ENCODE measurements around the gene ZDHHC24. TPM values are rescaled to one million over a fixed set of nuclear protein-coding genes. Genes with fewer than 3 reads are reported as not detected.

ZDHHC24 gene
- total RNA-seq, 2 experiments from 2014 or later: 17.0 to 18.4 TPM

DNA sequence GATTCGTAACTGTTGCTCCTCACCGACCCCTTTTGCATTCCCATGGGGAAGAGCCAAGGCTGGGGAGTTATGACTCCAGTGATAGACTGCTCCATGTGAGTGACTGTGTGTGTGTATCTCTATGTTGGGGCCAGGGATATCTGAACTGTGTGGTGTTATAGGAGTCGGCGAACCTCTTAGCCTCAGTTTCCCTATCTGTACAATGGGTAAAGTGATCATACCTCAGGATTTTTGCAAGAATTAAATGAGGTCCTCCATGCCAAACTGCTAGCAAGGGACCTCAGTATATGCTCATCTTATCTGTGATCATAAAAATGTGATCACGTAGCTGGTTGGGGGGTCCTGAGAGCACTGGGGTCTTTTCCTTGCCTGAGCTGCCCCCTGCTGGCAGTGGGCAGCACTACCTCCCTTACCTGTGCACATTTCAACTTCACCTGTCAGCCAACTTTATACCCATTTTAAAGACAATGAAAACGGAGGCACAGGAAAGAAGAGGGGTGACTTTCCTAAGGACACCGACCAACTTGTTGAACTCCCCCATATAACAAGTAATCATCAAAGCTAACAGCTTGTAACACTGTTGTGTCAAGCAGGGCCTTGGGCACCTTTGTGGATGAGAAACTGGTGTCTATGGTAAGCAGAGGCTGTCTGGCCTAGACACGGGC, 67.0 kb downstream of the ZDHHC24 start:
- Histone ChIP-seq H3K36me3 (ENCODE audit: insufficient read depth, low read length) (peaks cover 15% of the 10 kb centered on the region), H3K4me1 (ENCODE audit: insufficient read depth, low read length) (peaks cover 29% of the 10 kb centered on the region), H3K4me3 (ENCODE audit: low read length) (peak overlapping the region; percentile 79), H3K27ac (ENCODE audit: low read depth in 1 of 2, low read length in 2 of 2) (peak overlapping the region in 1 of 2 donors; percentile 79), H3K27me3 (ENCODE audit: control insufficient read depth in 1 of 2, insufficient read depth in 2 of 2, low read length in 2 of 2) (no peaks in the 10 kb centered on the region), H3K9me3 (ENCODE audit: control insufficient read depth in 1 of 2, insufficient read depth in 1 of 2, low read length in 2 of 2) (no peaks in the 10 kb centered on the region)
- ATAC-seq (ENCODE audit: poor library complexity) (no peak), DNase-seq (peak in 6 of 14 experiments; percentile 11 to 65 (median 42))
- Mint-ChIP-seq H3K9me3 (no peaks in the 10 kb centered on the region), H3K27me3 (no peaks in the 10 kb centered on the region), H3K27ac (peak overlapping the region; percentile 83), H3K4me3 (peak overlapping the region; percentile 91), H3K36me3 (ENCODE audit: low read depth) (peaks cover 27% of the 10 kb centered on the region), H3K4me1 (ENCODE audit: low read depth) (peaks cover 24% of the 10 kb centered on the region)
- ChIA-PET CTCF (interaction anchor here (0.8 to 2.4 kb wide), 5 partner anchors 10 to 199 kb away, joined by 3 to 13 read pairs (median 12); partner anchors contain the start of genes MRPL11, PELI3 and RBM4B), POLR2A (interaction anchor here (0.7 to 3.7 kb wide), 6 partner anchors 8 to 761 kb away, joined by 3 to 88 read pairs (median 5); partner anchors contain the start of genes BBS1 and PELI3)
- intact Hi-C loops (cut with DNase I, micrococcal nuclease): loop anchor here (1.0 to 2.0 kb wide), 2 partner anchors 40 to 71 kb away; partner anchors contain the start of gene MRPL11 (in 1 of the 2)
- TF ChIP-seq CTCF (IDR thresholded peaks at IDR 0.05): peak; percentile 71

DNA sequence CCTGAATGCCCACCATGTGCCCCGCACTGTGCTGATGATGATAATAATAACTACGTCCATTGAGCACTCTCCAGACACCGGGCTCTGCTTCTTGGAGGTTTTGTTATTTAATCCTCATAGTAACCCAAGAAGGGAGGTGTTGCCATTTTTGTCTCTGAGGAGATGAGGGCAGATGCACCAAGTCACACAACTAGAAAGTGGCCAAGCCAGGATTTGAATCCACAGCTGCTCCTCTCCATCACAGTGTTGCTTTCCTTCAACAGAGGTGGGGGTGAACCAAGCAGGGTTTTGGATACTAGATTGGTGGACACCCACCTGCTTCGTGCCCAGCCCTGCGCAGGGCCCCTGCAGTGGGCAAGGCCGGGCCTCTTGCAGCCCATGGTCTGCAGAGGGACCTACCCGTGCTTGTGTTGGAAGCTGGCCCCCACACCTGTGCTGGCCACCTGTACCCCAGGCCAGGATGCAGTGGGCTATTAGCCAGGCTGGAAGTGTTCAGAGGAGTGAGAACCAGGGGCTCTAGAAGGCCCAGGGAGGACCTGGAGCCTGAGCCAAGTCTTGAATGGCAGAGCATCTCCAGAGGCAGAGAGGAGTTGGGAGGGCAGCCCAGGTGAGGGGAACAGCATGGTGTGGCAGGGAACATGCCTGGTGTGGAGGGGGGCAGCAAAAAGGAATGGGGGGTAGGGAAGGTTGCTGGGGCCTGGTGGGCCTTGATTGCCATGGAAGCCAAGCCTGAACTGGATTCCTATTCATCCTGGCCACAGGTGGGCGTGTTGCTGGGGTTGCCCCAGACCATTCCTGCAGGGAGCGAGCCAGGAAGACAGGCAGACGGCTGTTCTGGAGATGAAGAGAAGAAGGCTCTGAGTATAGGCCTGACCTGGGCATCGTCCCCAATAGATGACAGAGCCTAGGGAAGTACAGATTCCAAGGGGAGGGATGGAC, 68.3 kb downstream of the ZDHHC24 start:
- Histone ChIP-seq H3K27ac (ENCODE audit: low read depth in 1 of 2, low read length in 2 of 2) (no peak overlapping the region), H3K9me3 (ENCODE audit: control insufficient read depth in 1 of 2, insufficient read depth in 1 of 2, low read length in 2 of 2) (no peaks in the 10 kb centered on the region), H3K27me3 (ENCODE audit: control insufficient read depth in 1 of 2, insufficient read depth in 2 of 2, low read length in 2 of 2) (no peaks in the 10 kb centered on the region), H3K4me1 (ENCODE audit: insufficient read depth, low read length) (peaks cover 29% of the 10 kb centered on the region), H3K4me3 (ENCODE audit: low read length) (no peak overlapping the region), H3K36me3 (ENCODE audit: insufficient read depth, low read length) (peaks cover 23% of the 10 kb centered on the region)
- Mint-ChIP-seq H3K9me3 (no peaks in the 10 kb centered on the region), H3K4me1 (ENCODE audit: low read depth) (peaks cover 24% of the 10 kb centered on the region), H3K27me3 (no peaks in the 10 kb centered on the region), H3K4me3 (peak overlapping the region; percentile 74), H3K36me3 (ENCODE audit: low read depth) (peaks cover 24% of the 10 kb centered on the region), H3K27ac (no peak overlapping the region)
- ChIA-PET POLR2A (interaction anchor here (3.7 kb wide), 1 partner anchor 10 kb away, joined by 88 read pairs; the partner anchor contains the start of gene PELI3), CTCF (interaction anchor here (1.5 kb wide), 1 partner anchor 8 kb away, joined by 4 read pairs; no protein-coding TSS in a partner anchor)
- TF ChIP-seq CTCF (IDR thresholded peaks at IDR 0.05): no peak
- intact Hi-C loops (cut with DNase I, micrococcal nuclease): loop anchor here in 1 of 2 experiments (2.0 kb wide), 1 partner anchor 39 kb away; the partner anchor contains the start of gene MRPL11
- no peak for ATAC-seq (ENCODE audit: poor library complexity)
- DNase-seq: peak in 1 of 14 experiments; percentile 12

DNA sequence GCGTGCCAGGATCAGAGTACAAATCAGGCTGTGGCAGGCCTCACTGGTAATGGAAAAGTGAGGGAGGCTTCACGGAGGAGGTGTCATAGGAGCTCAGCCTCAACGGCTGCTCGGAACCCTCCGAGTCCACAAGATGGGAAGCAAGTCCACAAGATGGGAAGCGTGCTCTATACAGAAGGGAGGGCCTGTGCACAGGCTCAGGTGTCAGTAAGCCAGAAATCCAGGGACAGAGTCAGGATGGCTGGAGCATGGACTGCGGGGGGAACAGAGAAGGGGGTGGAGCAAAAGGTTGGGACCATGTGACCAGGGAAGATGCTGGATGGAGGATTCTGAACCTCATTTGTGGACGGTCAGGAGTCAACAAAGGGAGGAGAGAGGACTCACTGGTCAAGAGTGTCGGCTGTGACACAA, 69.0 kb downstream of the ZDHHC24 start:
- H3K27ac ChIP-seq (ENCODE audit: low read depth in 1 of 2, low read length in 2 of 2): no peak overlapping the region
- H3K4me1 ChIP-seq (ENCODE audit: insufficient read depth, low read length): peaks cover 24% of the 10 kb centered on the region
- intact Hi-C loops (cut with DNase I, micrococcal nuclease): no loop called here
- H3K27me3 ChIP-seq (ENCODE audit: control insufficient read depth in 1 of 2, insufficient read depth in 2 of 2, low read length in 2 of 2): no peaks in the 10 kb centered on the region
- peaks cover 25% of the 10 kb centered on the region for H3K36me3 ChIP-seq (ENCODE audit: insufficient read depth, low read length)
- H3K4me3 ChIP-seq (ENCODE audit: low read length): no peak overlapping the region
- POLR2A ChIA-PET: no interaction called here
- Mint-ChIP-seq H3K4me1 (ENCODE audit: low read depth) (peaks cover 24% of the 10 kb centered on the region), H3K27ac (peak overlapping the region; percentile 55), H3K36me3 (ENCODE audit: low read depth) (peaks cover 25% of the 10 kb centered on the region), H3K4me3 (peak overlapping the region; percentile 62), H3K9me3 (no peaks in the 10 kb centered on the region), H3K27me3 (no peaks in the 10 kb centered on the region)
- DNase-seq (peak in 1 of 14 experiments; percentile 15), ATAC-seq (ENCODE audit: poor library complexity) (no peak)
- CTCF ChIA-PET: no interaction called here
- no peak for TF ChIP-seq CTCF (IDR thresholded peaks at IDR 0.05)
- no peaks in the 10 kb centered on the region for H3K9me3 ChIP-seq (ENCODE audit: control insufficient read depth in 1 of 2, insufficient read depth in 1 of 2, low read length in 2 of 2)

Data from CD4-positive, alpha-beta T cell (primary cell).